SH-SY5Y (cell line): ENCODE results near the gene PLEKHA7.

Experiments used
- GATA2 ChIP-seq: IDR thresholded peaks from 2 replicates; pipeline ENCODE4 v1.6.1; 2011; ENCODE audit warnings: mild to moderate bottlenecking, low read depth, low read length
- GATA3 ChIP-seq: IDR thresholded peaks from 2 replicates; pipeline ENCODE4 v1.6.1; 2011; ENCODE audit warnings: low read depth, mild to moderate bottlenecking, low read length, moderate library complexity

- TF ChIP-seq GATA2 (no peak), GATA3 (no peak)
Observed at GRCh38 chr11:16959602-16960001, 54.6 kb downstream of the PLEKHA7 start.
